Activated gamma-delta T cell treated with anti-CD3 and anti-CD28 coated beads, Interleukin-2, amount 50 U/mL, for 16 hours (primary cell): Measurements from ENCODE around the gene SCARB1.
"Not testable (repeated sequence)": the region's sequence is repeated elsewhere in the genome, so short reads cannot be mapped to it uniquely, and the experiment has no call there.

ENCODE experiments used
- DNase-seq: peaks from one replicate; pipeline ENCODE4 v3.0.0-alpha.2; 2020; ENCODE audit warnings: low read depth

The SCARB1 gene

DNA sequence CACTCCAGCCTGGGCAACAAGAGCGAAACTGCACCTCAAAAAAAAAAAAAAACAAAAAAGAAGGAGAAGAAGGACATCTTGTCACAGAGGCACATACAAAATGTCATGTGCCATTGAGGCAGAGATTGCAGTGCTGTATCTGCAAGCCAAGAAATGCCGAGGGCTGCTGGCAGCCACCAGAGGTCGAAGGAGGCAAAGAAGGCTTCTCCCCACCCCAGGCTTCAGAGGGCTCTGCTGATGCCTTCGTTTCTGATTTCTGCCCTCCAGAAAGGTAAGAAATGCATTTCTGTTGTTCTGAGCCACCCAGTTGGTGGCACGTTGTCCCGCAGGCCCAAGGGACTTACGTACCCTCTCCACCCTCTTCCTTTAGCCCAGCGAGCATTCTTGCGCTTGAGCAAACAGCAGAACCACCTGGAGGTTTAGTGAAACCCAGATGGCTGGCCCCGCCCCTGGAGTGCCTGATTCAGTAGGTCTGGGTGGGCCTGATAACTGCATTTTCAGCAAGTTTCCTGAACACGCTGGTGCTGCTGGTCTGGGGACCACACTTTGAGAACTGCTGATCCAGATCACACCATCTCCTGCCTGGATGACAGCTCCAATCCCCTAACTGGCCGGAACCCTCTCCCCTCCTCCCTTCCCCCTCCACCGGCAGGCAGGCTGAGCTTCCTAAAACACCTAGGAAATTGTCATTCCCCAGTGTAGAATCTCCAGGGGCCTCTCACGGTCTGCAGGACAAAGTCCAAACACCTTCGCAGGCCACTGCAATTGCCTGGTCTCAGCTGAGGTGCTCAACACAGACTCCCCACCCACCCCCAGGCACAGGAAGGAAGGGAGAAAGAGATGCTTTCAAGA, 21.1 kb upstream of the SCARB1 start:
- DNase-seq, result no peak

GRCh38 chr12:124883263-124884130, 19.8 kb upstream of the SCARB1 start:
- DNase-seq, result no peak

DNA sequence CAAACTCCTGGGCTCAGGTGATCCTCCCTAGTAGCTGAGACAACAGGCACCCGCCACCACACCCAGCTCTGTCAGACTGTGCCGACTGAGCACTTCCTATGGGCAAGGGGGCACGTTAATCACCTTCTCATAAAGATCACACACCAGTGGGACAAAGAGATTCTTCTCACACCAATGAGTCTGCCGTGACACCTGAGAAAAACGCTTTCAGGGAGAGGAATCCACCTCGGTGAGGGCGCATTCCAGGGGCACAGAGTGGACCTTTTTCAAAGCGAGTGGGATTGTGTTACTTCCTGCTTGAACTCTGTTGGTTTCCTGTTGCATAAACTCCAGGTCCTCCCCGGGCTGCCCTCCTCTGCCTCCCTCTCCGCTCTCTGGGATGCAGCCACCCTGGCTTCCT, 17.5 kb upstream of the SCARB1 start:
- no peak for DNase-seq

GRCh38 chr12:124880335-124880734, 16.7 kb upstream of the SCARB1 start:
- DNase-seq, result not testable (repeated sequence)

- no peak for DNase-seq
Observed at GRCh38 chr12:124878795-124879516, 15.3 kb upstream of the SCARB1 start.

DNA sequence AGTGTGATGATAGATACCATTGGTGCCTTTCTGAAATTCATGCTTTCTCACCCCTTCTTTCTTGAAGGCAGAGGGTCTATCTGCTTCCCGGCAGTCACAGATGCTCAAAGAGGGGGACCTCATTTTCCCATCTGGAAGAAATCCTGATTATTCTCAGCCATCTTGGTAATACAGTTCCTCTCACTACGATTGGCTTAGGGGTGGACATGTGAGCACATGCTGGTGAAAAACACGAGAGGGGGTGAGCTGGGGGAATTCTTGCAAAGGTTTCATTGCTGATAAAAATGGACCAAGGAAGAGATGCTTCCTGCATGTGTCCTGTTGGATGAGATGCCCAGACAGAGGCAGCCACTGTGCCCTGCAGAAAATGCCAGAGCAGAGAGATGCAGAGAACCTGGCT, 13.8 kb upstream of the SCARB1 start:
- DNase-seq, result no peak

GRCh38 chr12:124876171-124876570, 12.5 kb upstream of the SCARB1 start:
- no peak for DNase-seq

GRCh38 chr12:124875803-124876132, 12.1 kb upstream of the SCARB1 start:
- no peak for DNase-seq

- DNase-seq, result no peak
Observed at GRCh38 chr12:124874988-124875802, 11.5 kb upstream of the SCARB1 start.

DNA sequence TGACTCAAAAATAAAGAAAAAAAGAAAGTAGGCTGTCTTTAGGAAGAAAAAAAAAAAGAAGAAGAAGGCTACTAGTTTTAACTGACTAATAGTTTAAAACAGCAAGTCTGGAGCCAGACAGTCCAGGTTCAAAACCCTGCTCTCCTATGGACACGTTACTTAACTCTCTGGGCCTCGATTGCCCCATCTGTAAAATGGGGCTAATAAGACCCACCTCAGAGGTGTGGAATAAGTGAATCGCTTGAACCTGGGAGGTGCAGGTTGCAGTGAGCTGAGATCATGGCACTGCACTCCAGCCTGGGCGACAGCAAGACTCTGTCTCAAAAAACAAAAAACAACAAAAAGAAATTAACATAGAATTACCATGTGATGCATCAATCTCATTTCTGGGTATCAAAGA, 10.5 kb upstream of the SCARB1 start:
- no peak for DNase-seq

GRCh38 chr12:124872068-124872719, 8.5 kb upstream of the SCARB1 start:
- DNase-seq, result no peak

- no peak for DNase-seq
Observed at GRCh38 chr12:124871297-124871696, 7.6 kb upstream of the SCARB1 start.

DNA sequence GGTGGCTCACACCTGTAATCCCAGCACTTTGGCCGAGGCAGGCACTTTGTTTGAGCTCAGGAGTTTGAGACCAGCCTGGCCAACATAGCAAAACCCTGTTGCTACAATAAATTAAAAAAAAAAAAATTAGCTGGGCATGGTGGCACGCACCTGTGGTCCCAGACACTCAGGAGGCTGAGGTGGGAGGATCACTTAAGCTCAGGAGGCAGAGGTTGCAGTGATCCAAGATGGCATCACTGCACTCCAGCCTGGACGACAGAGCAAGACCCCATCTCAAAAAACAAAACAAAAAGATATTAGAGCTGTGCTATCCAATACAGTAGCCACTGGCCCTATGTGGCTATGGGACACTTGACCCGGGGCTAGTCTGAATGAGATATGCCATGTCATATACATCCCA, 6.9 kb upstream of the SCARB1 start:
- no peak for DNase-seq

DNA sequence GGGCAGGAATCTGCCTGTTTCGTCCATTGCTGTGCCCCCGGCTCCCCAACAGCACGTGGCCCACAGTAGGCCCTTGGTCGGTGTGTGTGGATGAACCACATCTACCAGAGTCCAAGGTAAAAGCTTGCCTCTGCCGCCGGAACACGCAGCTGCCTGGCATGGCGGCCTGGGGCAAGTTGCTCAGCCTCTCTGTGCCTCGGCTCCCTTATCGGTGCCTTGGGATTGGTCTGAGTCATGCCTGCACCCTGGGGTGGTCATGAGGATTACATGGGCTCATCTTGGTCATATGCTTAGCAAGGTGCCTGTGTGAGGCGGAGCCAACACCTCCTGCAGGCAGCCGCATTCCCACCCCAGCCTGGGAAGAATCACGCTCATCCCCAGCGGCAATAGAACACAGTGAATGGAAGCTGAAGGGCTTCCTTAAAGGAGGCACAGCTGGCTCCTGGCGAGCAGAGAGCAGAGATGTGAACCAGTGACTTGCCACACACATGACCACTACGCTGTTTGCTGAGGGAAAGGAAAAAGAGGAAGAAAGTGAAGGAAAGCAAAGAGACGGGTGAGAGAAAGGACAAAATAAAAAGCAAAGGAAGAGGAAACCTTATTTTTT, 5.5 kb upstream of the SCARB1 start:
- DNase-seq, result no peak

GRCh38 chr12:124868252-124869058, 4.8 kb upstream of the SCARB1 start:
- no peak for DNase-seq

- no peak for DNase-seq
Observed at GRCh38 chr12:124867401-124867930, 3.8 kb upstream of the SCARB1 start.

DNA sequence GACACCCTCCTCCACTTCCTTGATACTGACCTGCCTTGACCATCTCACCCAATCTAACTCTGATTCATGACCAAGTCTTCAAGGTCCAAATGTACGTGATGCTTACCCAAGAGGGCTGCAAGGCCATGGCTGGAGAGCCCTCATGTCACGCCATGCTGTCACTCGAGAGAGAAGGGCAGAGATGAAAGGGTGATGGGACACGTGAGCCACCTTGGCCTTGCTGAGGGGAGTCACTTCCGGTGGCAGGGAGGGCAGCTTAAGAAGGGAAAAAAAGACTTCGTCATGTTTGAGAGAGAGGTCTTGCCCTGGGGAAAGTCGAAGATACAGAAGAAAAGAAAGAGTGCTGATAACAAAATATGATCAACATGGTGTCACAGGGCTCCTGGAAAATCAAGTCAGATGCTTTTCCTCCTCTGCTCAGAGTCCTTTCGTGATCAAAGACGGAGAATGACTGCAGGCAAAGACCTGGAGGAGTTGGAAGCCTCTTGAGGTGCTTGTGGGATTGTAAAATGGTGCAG, 3.3 kb upstream of the SCARB1 start:
- DNase-seq, result no peak

DNA sequence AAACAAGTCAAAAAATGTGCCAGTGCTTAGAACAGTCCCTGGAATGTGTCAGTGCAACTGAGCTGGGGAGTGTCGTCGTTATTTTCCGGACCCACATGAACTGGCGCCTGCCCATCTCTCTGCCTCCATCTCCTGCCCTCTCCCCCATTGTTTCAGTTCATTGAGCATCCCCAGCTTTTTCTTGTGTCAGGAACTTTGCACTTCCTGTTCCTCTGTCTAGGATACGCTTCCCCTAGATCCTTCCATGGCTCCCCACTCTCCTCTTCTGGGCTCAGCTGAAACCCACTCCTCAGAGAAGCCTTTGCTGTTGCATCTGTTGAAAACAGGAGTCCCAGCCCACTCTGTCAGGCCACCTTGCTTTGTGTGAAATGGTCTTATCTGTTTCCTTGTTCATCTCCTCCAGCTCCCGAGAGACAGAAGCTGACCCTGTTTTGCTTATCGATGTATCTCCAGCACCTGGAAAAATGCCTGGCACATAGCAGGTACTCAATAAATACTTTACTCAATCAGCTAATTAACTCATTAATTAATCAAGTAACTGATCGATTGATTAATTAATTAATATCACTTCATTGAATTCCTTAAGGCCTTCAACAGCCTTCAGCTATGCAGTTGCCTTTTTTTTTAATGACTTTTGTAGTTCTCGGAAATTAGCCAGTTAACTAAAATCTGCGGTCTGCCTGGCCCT, 2.7 kb upstream of the SCARB1 start:
- no peak for DNase-seq

DNA sequence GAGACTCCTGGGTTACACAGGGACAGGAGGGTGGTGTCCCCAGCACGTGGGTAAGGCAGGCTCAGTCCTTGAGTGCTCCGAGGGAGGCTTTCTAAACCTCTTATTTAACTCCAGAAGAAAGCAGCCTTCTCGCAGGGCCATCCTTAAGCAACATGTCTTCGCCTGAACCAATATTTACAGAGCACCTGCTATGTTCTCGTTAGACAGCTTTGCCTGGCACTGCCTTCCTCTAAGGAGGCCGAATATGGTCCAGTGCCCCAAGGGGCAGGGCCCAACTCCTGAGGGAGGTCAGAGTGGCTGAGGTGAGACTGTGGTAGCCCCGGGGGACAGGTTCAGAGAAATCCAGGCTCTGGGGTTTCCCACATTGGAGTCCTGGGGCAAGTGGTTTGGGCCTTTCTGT, 2.1 kb upstream of the SCARB1 start:
- DNase-seq, result no peak
